Tibial nerve (tissue), 3 donors: ENCODE measurements around the gene KCNQ1.

Experiments
- POLR2A ChIP-seq, 2 donors: fragments of 450-650 bp; IDR thresholded peaks; one replicate each; pipeline ENCODE4 v1.6.1; 2017; ENCODE audit warnings: antibody characterized with exemption in 2 of 2, mild to moderate bottlenecking in 2 of 2, moderate library complexity in 2 of 2
- TF ChIP-seq, protein P1 (sequence below), 5 experiments: fragments of 200-600 bp in 3 of 5; fragments of 450-650 bp in 2 of 5; sonication (generic) in 3 of 5; IDR thresholded peaks; one replicate each; pipeline ENCODE4 v1.5.1; 2016 to 2019; ENCODE audit warnings: antibody characterized with exemption in 5 of 5, mild to moderate bottlenecking in 3 of 5, moderate library complexity in 2 of 5

- no peak for TF ChIP-seq POLR2A (IDR thresholded peaks at IDR 0.05)
- TF ChIP-seq, protein P1, sequence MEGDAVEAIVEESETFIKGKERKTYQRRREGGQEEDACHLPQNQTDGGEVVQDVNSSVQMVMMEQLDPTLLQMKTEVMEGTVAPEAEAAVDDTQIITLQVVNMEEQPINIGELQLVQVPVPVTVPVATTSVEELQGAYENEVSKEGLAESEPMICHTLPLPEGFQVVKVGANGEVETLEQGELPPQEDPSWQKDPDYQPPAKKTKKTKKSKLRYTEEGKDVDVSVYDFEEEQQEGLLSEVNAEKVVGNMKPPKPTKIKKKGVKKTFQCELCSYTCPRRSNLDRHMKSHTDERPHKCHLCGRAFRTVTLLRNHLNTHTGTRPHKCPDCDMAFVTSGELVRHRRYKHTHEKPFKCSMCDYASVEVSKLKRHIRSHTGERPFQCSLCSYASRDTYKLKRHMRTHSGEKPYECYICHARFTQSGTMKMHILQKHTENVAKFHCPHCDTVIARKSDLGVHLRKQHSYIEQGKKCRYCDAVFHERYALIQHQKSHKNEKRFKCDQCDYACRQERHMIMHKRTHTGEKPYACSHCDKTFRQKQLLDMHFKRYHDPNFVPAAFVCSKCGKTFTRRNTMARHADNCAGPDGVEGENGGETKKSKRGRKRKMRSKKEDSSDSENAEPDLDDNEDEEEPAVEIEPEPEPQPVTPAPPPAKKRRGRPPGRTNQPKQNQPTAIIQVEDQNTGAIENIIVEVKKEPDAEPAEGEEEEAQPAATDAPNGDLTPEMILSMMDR (IDR thresholded peaks at IDR 0.05): no peak
These were observed 373.2 kb downstream of the KCNQ1 start for GRCh38 chr11:2818021-2818420.
